K562 (cell line): ENCODE results near the gene TMEM39B. TPM values are rescaled to one million over a fixed set of nuclear protein-coding genes. Genes with fewer than 3 reads are reported as not detected.

Source experiments
- ATAC-seq: fragments of 200-7000 bp; cut with Tn5 transposase; 3 replicates; pipeline ENCODE4 v1.9.1; 2020; ENCODE audit warnings: moderate library complexity
- BruUV-seq: library from RNA; stranded (reverse); fragments of 400-500 nt; replicated peaks from 2 replicates; lab custom pipeline; 2021; lab: Mats Ljungman, UMichigan
- CTCF ChIA-PET: fragments of 300-600 bp; formaldehyde crosslinking; extraction: SDS; loops from one replicate; lab custom pipeline; 2021; ENCODE audit warnings: low intra/inter-chr PET ratio; lab: Yijun Ruan, JAX
- POLR2A ChIA-PET: fragments of 300-600, 350-650 bp; sonication (Branson Sonifier 250); formaldehyde crosslinking; extraction: SDS; loops from one replicate; lab custom pipeline; 2021; ENCODE audit warnings: antibody characterized with exemption, inconsistent platforms; lab: Yijun Ruan, JAX
- DNase-seq, 4 experiments: peaks; one replicate each; pipeline versions ENCODE4 v3.0.0 to v3.0.0-alpha.2; 2011 to 2018; ENCODE audit warnings: low spot score in 3 of 4, mixed read lengths in 3 of 4; ENCODE audit errors: extremely low read depth in 1 of 4
- FAIRE-seq: peaks from 2 replicates; lab custom pipeline; 2011; peaks lifted over from hg19 to GRCh38; lab: Jason Lieb, UNC
- H2AFZ ChIP-seq: 2 replicates; pipeline ENCODE4 v1.6.0; 2011; ENCODE audit warnings: low read depth, low read length, control low read depth, inconsistent platforms
- H3K27ac ChIP-seq: fragments of 200-600 bp; 3 replicates; pipeline ENCODE4 v1.8.0; 2011; ENCODE audit warnings: low read depth, mild to moderate bottlenecking, control low read depth, inconsistent platforms, low read length, moderate library complexity, mixed read lengths; ENCODE audit errors: extremely low read depth
- H3K27me3 ChIP-seq, 2 experiments: fragments of 300-600 bp in 1 of 2; 2 replicates in 1 of 2; 3 replicates in 1 of 2; pipeline versions ENCODE4 v1.6.0 to v1.8.0; 2011; ENCODE audit warnings: inconsistent platforms in 2 of 2, low read length in 2 of 2, mild to moderate bottlenecking in 1 of 2, mixed read lengths in 1 of 2, moderate library complexity in 1 of 2; ENCODE audit not compliant: control insufficient read depth in 2 of 2, insufficient read depth in 2 of 2
- H3K36me3 ChIP-seq: fragments of 300-600 bp; 3 replicates; pipeline ENCODE4 v1.8.0; 2011; ENCODE audit warnings: mild to moderate bottlenecking, low read length, inconsistent platforms; ENCODE audit not compliant: control insufficient read depth, insufficient read depth
- H3K4me1 ChIP-seq, 2 experiments: fragments of 200-600 bp in 1 of 2; replicated peaks in 1 of 2; 2 replicates in 1 of 2; 3 replicates in 1 of 2; pipeline versions ENCODE4 v1.5.1 to v1.8.0; 2011; ENCODE audit warnings: inconsistent platforms in 2 of 2, low read length in 2 of 2, mild to moderate bottlenecking in 1 of 2, mixed read lengths in 1 of 2, moderate library complexity in 1 of 2; ENCODE audit not compliant: control insufficient read depth in 2 of 2, insufficient read depth in 2 of 2
- H3K4me2 ChIP-seq: 2 replicates; pipeline ENCODE4 v1.6.1; 2011; ENCODE audit warnings: low read length, control low read depth, inconsistent platforms, mixed read lengths; ENCODE audit not compliant: insufficient read depth
- H3K4me3 ChIP-seq: fragments of 200-600 bp; sonication (generic), shearing (Covaris generic); 2 replicates; pipeline ENCODE4 v1.5.1; 2016; ENCODE audit warnings: control low read depth, inconsistent platforms
- H3K79me2 ChIP-seq: fragments of 200-600 bp; 3 replicates; pipeline ENCODE4 v1.8.0; 2011; ENCODE audit warnings: low read length, inconsistent platforms; ENCODE audit not compliant: control insufficient read depth, insufficient read depth
- H3K9ac ChIP-seq, 2 experiments: 2 replicates each; pipeline versions ENCODE4 v1.6.0 to v1.6.1; 2011; ENCODE audit warnings: low read depth in 2 of 2, low read length in 2 of 2, control low read depth in 1 of 2, inconsistent platforms in 1 of 2, mild to moderate bottlenecking in 1 of 2, mixed read lengths in 1 of 2; ENCODE audit not compliant: insufficient read depth in 1 of 2
- H3K9me1 ChIP-seq: one replicate; pipeline ENCODE4 v1.6.0; 2011; ENCODE audit warnings: inconsistent platforms, mild to moderate bottlenecking, low read length, moderate library complexity; ENCODE audit not compliant: control insufficient read depth, insufficient read depth
- H3K9me3 ChIP-seq: replicated peaks from 2 replicates; pipeline ENCODE4 v1.5.1; 2011; ENCODE audit warnings: low read depth, low read length, inconsistent platforms; ENCODE audit not compliant: control insufficient read depth, insufficient read depth
- H4K20me1 ChIP-seq: replicated peaks from 2 replicates; pipeline ENCODE4 v1.6.1; 2011; ENCODE audit warnings: low read length, inconsistent platforms, mixed read lengths; ENCODE audit not compliant: control insufficient read depth, insufficient read depth
- KLF10 ChIP-seq: fragments of 250-450 bp; sonication (Bioruptor Pico); IDR thresholded peaks from 2 replicates; pipeline ENCODE4 v1.6.1; 2021; ENCODE audit warnings: matching md5 sums
- LEF1 ChIP-seq: fragments of 450-650 bp; IDR thresholded peaks from 2 replicates; pipeline ENCODE4 v1.6.1; 2016; ENCODE audit warnings: mild to moderate bottlenecking
- NFIX ChIP-seq: fragments of 250-450 bp; sonication (Bioruptor Pico); IDR thresholded peaks from 2 replicates; pipeline ENCODE4 v1.4.0; 2020; ENCODE audit warnings: low read depth, mild to moderate bottlenecking, moderate library complexity
- SAFB2 ChIP-seq: fragments of 200-400 bp; formaldehyde crosslinking; IDR thresholded peaks from 2 replicates; pipeline ENCODE4 v1.6.1; 2018; ENCODE audit warnings: borderline replicate concordance, low read length, low read depth, moderate library complexity; ENCODE audit not compliant: severe bottlenecking
- TBL1XR1 ChIP-seq, 2 experiments: IDR thresholded peaks; 2 replicates each; pipeline ENCODE4 v1.6.1; 2012; ENCODE audit warnings: improper control_type of control experiment in 2 of 2, low read length in 2 of 2, mild to moderate bottlenecking in 1 of 2
- ZC3H4 ChIP-seq: sonication (generic); formaldehyde crosslinking; IDR thresholded peaks from 2 replicates; pipeline ENCODE4 v1.9.0; 2021; ENCODE audit warnings: missing genetic modification reagents, borderline replicate concordance
- WGBS: fragments of 100-300 bp; shearing (Covaris generic); methylation state at CpG from one replicate; pipeline ENCODE4 v1.1.6; 2016; ENCODE audit warnings: low coverage, mixed read lengths; ENCODE audit not compliant: insufficient coverage; ENCODE audit errors: missing lambda C conversion rate; 5-methylcytosine and 5-hydroxymethylcytosine counted together
- in situ Hi-C: fragments of 300-500 bp; cut with MboI; formaldehyde crosslinking; loops from 4 replicates; pipeline ENCODE4 v1.15.0; 2018; ENCODE audit warnings: inconsistent platforms, mixed read lengths
- intact Hi-C: fragments of 100-400 bp; cut with micrococcal nuclease; formaldehyde crosslinking; loops from 2 replicates; pipeline ENCODE4 v1.14.2; 2022
- polyA plus RNA-seq, 8 experiments: library from polyadenylated mRNA; depleted of rRNA in 4 of 8; stranded (reverse) in 5 of 8; unstranded in 3 of 8; fragments of >200 nt; fragmentation: Nextera tagmentation in 2 of 8; fragmentation: Illumina TruSeq in 1 of 8; extraction: Ambion mirVana in 2 of 8; extraction: Trizol in 1 of 8; gene quantifications; 2 replicates each; pipeline versions ENCODE4 v1.2.1 to v1.2.3, GENCODE V29; 2011 to 2014; ENCODE audit warnings: inconsistent platforms in 1 of 8, missing spikeins in 1 of 8
- total RNA-seq, 7 experiments: library from RNA; depleted of rRNA in 6 of 7; stranded (reverse); fragments of >200 nt in 6 of 7; fragmentation: Illumina TruSeq in 2 of 7; extraction: Trizol in 2 of 7; gene quantifications; 2 replicates each; pipeline versions ENCODE4 v1.2.1 to v1.2.3, GENCODE V29; 2011 to 2021; ENCODE audit warnings: low replicate concordance in 1 of 7
- TF ChIP-seq, protein P1 (sequence below): fragments of 450-650 bp; IDR thresholded peaks from one replicate; pipeline ENCODE4 v1.6.1; 2018; ENCODE audit warnings: mild to moderate bottlenecking, moderate library complexity; ENCODE audit not compliant: partially characterized antibody
- TF ChIP-seq, protein P2 (sequence below), 2 experiments: IDR thresholded peaks; 2 replicates each; pipeline ENCODE4 v1.6.1; 2012; ENCODE audit warnings: improper control_type of control experiment in 2 of 2, low read depth in 2 of 2, low read length in 2 of 2, borderline replicate concordance in 1 of 2

Gene TMEM39B
- total and polyA plus RNA-seq, 9 of the 15 experiments (the other 6 are each of a cell fraction or from before 2014, with no cell fraction given): 0.92 to 28.5 (median 9.7) TPM

DNA sequence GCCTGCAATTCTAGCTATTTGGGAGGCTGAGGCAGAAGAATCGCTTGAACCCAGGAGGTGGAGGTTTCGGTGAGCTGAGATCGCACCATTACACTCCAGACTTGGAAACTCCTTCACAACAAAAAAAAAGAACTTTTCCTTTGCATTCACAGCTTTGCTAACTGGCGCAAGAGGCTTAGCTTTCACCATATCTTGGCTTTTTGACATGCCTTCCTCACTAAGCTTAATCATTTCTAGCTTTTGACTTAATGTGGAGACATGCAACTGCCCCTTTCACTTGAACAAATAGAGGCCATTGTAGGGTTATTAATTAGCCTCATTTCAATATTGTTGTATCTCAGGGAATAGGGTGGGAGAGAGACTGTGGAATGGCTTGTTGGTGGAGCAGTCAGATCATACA is 43.8 kb downstream of the TMEM39B start:
- Histone ChIP-seq H3K36me3 (peaks cover 38% of the 10 kb centered on the region), H2AFZ (no peak overlapping the region), H3K27ac (no peak overlapping the region), H3K27me3 (no peaks in the 10 kb centered on the region), H3K9me3 (no peaks in the 10 kb centered on the region), H3K9ac (peak overlapping the region in 1 of 2 experiments; percentile 41; a peak in 1 of 4 replicates), H3K4me3 (no peak overlapping the region), H3K4me1 (peaks cover 23 to 32% of the 10 kb centered on the region in 2 experiments), H3K9me1 (peaks cover 7% of the 10 kb centered on the region), H4K20me1 (peaks cover 19% of the 10 kb centered on the region), H3K4me2 (no peak overlapping the region), H3K79me2 (peaks cover 94% of the 10 kb centered on the region)
- FAIRE-seq (no peak), DNase-seq (no peak), ATAC-seq (no peak)
- in situ Hi-C loops: no loop called here
- intact Hi-C loops: no loop called here
- no TSS peak for BruUV-seq
- WGBS: 91% methylated on average over 4 of the region's 4 CpGs
- CTCF ChIA-PET: no interaction called here
- POLR2A ChIA-PET: interaction anchor here (0.8 to 12.7 kb wide), 2 partner anchors 8 to 9 kb away, joined by 3 to 209 read pairs; partner anchors contain the start of gene KPNA6
- TF ChIP-seq TBL1XR1 (IDR thresholded peaks at IDR 0.05; ENCODE audit: low read length in 2 of 2) (no peak), NFIX (CRISPR knock-in tag) (no peak), ZC3H4 (no peak), LEF1 (no peak)

DNA sequence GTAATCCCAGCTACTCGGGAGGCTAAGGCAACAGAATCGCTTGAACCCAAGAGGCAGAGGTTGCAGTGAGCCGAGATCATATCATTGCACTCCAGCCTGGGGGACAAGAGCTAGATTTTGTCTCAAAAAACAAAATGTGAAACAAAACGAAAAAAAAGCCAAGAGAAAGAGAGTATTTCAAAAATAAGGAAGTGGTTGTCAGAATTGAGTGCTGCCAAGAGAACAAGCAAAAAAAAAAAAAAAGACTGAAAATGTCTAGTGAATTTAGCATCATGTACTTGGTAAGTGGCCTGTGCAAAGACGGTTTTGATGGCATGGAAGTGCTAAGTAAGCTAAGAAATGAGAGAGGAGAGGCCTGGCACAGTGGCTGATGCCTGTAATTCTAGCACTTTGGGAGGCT is 49.4 kb downstream of the TMEM39B start:
- Histone ChIP-seq H3K4me2 (no peak overlapping the region), H3K9me1 (peaks cover 3% of the 10 kb centered on the region), H3K79me2 (peaks cover 94% of the 10 kb centered on the region), H2AFZ (no peak overlapping the region), H3K9ac (no peak overlapping the region), H3K27ac (no peak overlapping the region), H4K20me1 (peaks cover 23% of the 10 kb centered on the region), H3K4me3 (no peak overlapping the region), H3K4me1 (peaks cover 47% of the 10 kb centered on the region in 2 experiments), H3K36me3 (peaks cover 9% of the 10 kb centered on the region; the same call in 1 of the 3 replicates), H3K9me3 (no peaks in the 10 kb centered on the region), H3K27me3 (no peaks in the 10 kb centered on the region)
- BruUV-seq: no TSS peak
- ChIA-PET CTCF (no interaction called here), POLR2A (interaction anchor here (0.7 to 12.5 kb wide), 2 partner anchors 9 to 18 kb away, joined by 3 to 209 read pairs; partner anchors contain the start of gene KPNA6)
- intact Hi-C loops: no loop called here
- in situ Hi-C loops: no loop called here
- DNase-seq (no peak), FAIRE-seq (no peak), ATAC-seq (no peak)
- WGBS: 29% methylated on average over 5 of the region's 5 CpGs
- TF ChIP-seq, protein P1, sequence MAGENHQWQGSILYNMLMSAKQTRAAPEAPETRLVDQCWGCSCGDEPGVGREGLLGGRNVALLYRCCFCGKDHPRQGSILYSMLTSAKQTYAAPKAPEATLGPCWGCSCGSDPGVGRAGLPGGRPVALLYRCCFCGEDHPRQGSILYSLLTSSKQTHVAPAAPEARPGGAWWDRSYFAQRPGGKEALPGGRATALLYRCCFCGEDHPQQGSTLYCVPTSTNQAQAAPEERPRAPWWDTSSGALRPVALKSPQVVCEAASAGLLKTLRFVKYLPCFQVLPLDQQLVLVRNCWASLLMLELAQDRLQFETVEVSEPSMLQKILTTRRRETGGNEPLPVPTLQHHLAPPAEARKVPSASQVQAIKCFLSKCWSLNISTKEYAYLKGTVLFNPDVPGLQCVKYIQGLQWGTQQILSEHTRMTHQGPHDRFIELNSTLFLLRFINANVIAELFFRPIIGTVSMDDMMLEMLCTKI: no peak
- TF ChIP-seq KLF10 (no peak), SAFB2 (no peak)
- TF ChIP-seq, protein P2, sequence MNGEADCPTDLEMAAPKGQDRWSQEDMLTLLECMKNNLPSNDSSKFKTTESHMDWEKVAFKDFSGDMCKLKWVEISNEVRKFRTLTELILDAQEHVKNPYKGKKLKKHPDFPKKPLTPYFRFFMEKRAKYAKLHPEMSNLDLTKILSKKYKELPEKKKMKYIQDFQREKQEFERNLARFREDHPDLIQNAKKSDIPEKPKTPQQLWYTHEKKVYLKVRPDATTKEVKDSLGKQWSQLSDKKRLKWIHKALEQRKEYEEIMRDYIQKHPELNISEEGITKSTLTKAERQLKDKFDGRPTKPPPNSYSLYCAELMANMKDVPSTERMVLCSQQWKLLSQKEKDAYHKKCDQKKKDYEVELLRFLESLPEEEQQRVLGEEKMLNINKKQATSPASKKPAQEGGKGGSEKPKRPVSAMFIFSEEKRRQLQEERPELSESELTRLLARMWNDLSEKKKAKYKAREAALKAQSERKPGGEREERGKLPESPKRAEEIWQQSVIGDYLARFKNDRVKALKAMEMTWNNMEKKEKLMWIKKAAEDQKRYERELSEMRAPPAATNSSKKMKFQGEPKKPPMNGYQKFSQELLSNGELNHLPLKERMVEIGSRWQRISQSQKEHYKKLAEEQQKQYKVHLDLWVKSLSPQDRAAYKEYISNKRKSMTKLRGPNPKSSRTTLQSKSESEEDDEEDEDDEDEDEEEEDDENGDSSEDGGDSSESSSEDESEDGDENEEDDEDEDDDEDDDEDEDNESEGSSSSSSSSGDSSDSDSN (IDR thresholded peaks at IDR 0.05; ENCODE audit: borderline replicate concordance in 1 of 2, low read depth in 2 of 2, low read length in 2 of 2): no peak
